GM20000 (cell line): ENCODE results near the gene OSTM1.

ENCODE experiments used
- DNase-seq: peaks from one replicate; pipeline ENCODE4 v3.0.0; 2012; ENCODE audit warnings: low spot score
- TF ChIP-seq, protein P1 (sequence below): IDR thresholded peaks from 2 replicates; pipeline ENCODE4 v1.5.1; 2012; ENCODE audit warnings: mild to moderate bottlenecking, control low read depth; ENCODE audit errors: extremely low read depth, missing control alignments

Gene OSTM1

GRCh38 chr6:108100003-108100402 is 25.5 kb upstream of the OSTM1 start:
- TF ChIP-seq, protein P1, sequence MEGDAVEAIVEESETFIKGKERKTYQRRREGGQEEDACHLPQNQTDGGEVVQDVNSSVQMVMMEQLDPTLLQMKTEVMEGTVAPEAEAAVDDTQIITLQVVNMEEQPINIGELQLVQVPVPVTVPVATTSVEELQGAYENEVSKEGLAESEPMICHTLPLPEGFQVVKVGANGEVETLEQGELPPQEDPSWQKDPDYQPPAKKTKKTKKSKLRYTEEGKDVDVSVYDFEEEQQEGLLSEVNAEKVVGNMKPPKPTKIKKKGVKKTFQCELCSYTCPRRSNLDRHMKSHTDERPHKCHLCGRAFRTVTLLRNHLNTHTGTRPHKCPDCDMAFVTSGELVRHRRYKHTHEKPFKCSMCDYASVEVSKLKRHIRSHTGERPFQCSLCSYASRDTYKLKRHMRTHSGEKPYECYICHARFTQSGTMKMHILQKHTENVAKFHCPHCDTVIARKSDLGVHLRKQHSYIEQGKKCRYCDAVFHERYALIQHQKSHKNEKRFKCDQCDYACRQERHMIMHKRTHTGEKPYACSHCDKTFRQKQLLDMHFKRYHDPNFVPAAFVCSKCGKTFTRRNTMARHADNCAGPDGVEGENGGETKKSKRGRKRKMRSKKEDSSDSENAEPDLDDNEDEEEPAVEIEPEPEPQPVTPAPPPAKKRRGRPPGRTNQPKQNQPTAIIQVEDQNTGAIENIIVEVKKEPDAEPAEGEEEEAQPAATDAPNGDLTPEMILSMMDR = no peak
- DNase-seq = no peak

DNA sequence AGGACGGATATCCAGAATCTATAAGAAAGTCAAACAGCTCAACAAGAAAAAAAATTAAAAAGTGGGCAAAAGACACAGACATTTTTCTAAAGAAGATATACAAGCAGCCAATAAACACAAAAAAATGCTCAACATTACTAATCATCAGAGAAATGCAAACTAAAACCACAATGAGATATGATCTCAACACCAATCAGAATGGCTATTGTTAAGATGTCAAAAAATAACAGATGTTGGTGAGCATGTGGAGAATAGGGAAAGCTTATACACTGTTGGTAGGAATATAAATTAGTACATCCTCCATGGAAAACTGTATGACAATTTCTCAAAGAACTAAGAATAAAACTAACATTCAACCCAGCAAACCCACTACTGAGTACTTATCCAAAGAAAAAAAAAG is 23.3 kb upstream of the OSTM1 start:
- no peak for DNase-seq
- TF ChIP-seq, protein P1 = no peak

DNA sequence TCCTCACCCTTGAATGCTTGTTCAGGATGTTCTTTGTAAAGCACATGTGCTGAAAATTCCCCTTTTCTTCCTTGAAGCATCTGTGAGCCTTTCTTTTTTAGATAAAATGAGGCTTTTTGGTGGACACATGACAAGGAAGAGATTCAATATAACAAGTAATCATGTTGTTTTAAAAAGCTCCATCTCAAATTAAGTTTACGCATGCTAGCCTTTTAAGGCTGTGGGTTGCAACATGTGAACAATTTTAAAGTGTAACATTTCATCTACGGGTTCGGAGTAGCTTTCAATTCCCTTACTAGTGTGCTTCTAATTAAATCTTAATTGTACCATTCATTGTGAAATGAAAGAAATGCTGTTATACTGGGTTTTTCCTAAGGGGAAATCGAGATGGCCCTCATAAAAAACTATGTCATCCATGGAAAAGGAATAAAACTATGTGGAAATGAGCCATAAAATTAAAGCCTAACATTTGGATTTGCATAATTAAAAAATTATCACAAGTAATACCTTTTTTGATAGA is 19.3 kb upstream of the OSTM1 start:
- TF ChIP-seq, protein P1 = no peak
- no peak for DNase-seq

DNA sequence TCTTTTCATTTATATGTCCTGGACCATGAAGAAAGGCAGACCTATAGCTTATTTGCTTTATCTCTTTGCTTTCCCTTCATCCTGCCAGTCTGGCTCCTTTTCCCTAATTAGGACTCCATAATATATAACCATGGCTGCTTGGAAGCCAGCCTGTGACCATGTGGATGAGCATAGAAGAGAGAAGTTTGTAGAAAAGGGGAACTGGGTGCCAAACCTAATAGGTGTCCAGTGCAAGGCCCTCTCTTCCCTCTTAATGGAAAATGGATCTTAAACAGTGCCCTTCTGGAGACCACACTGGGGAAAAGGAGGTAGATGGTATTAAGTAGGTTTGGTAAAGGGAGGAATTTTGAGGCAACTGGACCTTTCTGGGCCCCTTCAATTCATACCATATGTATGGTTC is 16.7 kb upstream of the OSTM1 start:
- no peak for DNase-seq
- TF ChIP-seq, protein P1 = no peak

- DNase-seq = no peak
These were observed 8.8 kb upstream of the OSTM1 start for GRCh38 chr6:108083349-108083748.

GRCh38 chr6:108082539-108082938 is 8.0 kb upstream of the OSTM1 start:
- no peak for DNase-seq
- TF ChIP-seq, protein P1 = no peak

More at GRCh38 chr6:108083349-108083748, 8.8 kb upstream of the OSTM1 start:
- TF ChIP-seq, protein P1 = no peak

- TF ChIP-seq, protein P1 = no peak
- DNase-seq = no peak
These were observed 5.7 kb upstream of the OSTM1 start for GRCh38 chr6:108080010-108080780.
